Tibial artery (tissue), 4 donors: ENCODE measurements around the gene NFU1.

ENCODE experiments used
- DNase-seq, 2 donors: peaks; one replicate each; pipeline ENCODE4 v3.0.0-alpha.2; 2019
- H3K27ac ChIP-seq, 2 donors: fragments of 200-600 bp; sonication (generic) in 1 of 2; 1 replicate in 1 of 2; 2 replicates in 1 of 2; pipeline ENCODE4 v1.5.1; 2018 to 2019; ENCODE audit warnings: mild to moderate bottlenecking in 1 of 2
- H3K27me3 ChIP-seq, 2 donors: fragments of 200-600 bp; sonication (generic) in 1 of 2; one replicate each; pipeline versions ENCODE4 v1.5.1 to v1.6.0; 2016 to 2019
- H3K36me3 ChIP-seq, 3 donors: fragments of 200-600 bp; sonication (generic) in 2 of 3; one replicate each; pipeline ENCODE4 v1.5.1; 2016 to 2019; ENCODE audit warnings: mild to moderate bottlenecking in 2 of 3
- H3K4me1 ChIP-seq, 4 donors: fragments of 200-600 bp; sonication (generic) in 2 of 4; 1 replicate in 3 of 4; 2 replicates in 1 of 4; pipeline ENCODE4 v1.5.1; 2016 to 2019
- H3K4me3 ChIP-seq, 2 donors: fragments of 200-600 bp; sonication (generic) in 1 of 2; 1 replicate in 1 of 2; 2 replicates in 1 of 2; pipeline ENCODE4 v1.5.1; 2018 to 2019; ENCODE audit warnings: mild to moderate bottlenecking in 2 of 2
- H3K9me3 ChIP-seq, 3 donors: fragments of 200-600 bp; sonication (generic) in 1 of 3; one replicate each; pipeline ENCODE4 v1.5.1; 2016 to 2019
- intact Hi-C: fragments of 100-400 bp; cut with DNase I; formaldehyde crosslinking; loops from one replicate; pipeline ENCODE4 v1.15.0; 2023; ENCODE audit warnings: low total_unique reads
- TF ChIP-seq, protein P1 (sequence below), 2 experiments: fragments of 200-600 bp in 1 of 2; fragments of 450-650 bp in 1 of 2; IDR thresholded peaks; one replicate each; pipeline ENCODE4 v1.5.1; 2017 to 2019; ENCODE audit warnings: antibody characterized with exemption in 2 of 2, mild to moderate bottlenecking in 1 of 2, moderate library complexity in 1 of 2

NFU1 gene

DNA sequence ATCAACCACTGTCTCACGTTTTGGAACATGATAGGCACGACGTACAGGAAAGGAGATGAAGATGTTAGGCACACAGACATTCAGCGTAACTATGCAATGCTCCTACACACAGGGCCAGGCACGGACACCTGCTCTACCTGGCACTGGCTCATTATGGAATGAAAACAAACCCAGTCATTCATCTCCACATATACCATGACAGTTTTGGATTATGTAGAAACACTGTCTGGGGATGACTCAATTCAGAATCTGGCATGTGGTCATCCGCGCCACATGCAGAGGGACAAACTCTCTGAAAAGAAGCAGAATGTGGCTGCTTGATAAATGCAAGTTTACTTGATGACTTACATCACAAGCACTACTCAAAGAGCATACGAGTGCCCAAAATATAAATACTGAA, 29.5 kb upstream of the NFU1 start:
- peaks cover 11 to 21% (median 19%) of the 10 kb centered on the region in 3 donors for H3K36me3 ChIP-seq
- H3K27ac ChIP-seq, result no peak overlapping the region
- intact Hi-C loops, result no loop called here
- H3K9me3 ChIP-seq, result no peaks in the 10 kb centered on the region
- TF ChIP-seq, protein P1, sequence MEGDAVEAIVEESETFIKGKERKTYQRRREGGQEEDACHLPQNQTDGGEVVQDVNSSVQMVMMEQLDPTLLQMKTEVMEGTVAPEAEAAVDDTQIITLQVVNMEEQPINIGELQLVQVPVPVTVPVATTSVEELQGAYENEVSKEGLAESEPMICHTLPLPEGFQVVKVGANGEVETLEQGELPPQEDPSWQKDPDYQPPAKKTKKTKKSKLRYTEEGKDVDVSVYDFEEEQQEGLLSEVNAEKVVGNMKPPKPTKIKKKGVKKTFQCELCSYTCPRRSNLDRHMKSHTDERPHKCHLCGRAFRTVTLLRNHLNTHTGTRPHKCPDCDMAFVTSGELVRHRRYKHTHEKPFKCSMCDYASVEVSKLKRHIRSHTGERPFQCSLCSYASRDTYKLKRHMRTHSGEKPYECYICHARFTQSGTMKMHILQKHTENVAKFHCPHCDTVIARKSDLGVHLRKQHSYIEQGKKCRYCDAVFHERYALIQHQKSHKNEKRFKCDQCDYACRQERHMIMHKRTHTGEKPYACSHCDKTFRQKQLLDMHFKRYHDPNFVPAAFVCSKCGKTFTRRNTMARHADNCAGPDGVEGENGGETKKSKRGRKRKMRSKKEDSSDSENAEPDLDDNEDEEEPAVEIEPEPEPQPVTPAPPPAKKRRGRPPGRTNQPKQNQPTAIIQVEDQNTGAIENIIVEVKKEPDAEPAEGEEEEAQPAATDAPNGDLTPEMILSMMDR (IDR thresholded peaks at IDR 0.05), result no peak
- no peak for DNase-seq
- H3K4me3 ChIP-seq, result no peak overlapping the region
- no peaks in the 10 kb centered on the region for H3K27me3 ChIP-seq
- no peaks in the 10 kb centered on the region for H3K4me1 ChIP-seq

GRCh38 chr2:69465513-69466456, 28.6 kb upstream of the NFU1 start:
- peak; percentile 33 to 65 for DNase-seq
- Histone ChIP-seq H3K27ac (no peak overlapping the region), H3K4me1 (no peaks in the 10 kb centered on the region)

GRCh38 chr2:69464575-69464974, 27.3 kb upstream of the NFU1 start:
- H3K27me3 ChIP-seq, result no peaks in the 10 kb centered on the region
- H3K4me1 ChIP-seq, result no peaks in the 10 kb centered on the region
- H3K27ac ChIP-seq, result no peak overlapping the region
- no peaks in the 10 kb centered on the region for H3K9me3 ChIP-seq
- DNase-seq, result peak in 1 of 2 donors; percentile 27
- no peak overlapping the region for H3K4me3 ChIP-seq
- TF ChIP-seq, protein P1 (IDR thresholded peaks at IDR 0.05), result no peak
- intact Hi-C loops, result no loop called here
- peaks cover 11 to 21% (median 19%) of the 10 kb centered on the region in 3 donors for H3K36me3 ChIP-seq

More at GRCh38 chr2:69465513-69466456, 28.6 kb upstream of the NFU1 start:
- Histone ChIP-seq H3K9me3 (no peaks in the 10 kb centered on the region), H3K27me3 (no peaks in the 10 kb centered on the region), H3K36me3 (peaks cover 11 to 21% (median 19%) of the 10 kb centered on the region in 3 donors), H3K4me3 (no peak overlapping the region)
- TF ChIP-seq, protein P1 (IDR thresholded peaks at IDR 0.05), result no peak
- intact Hi-C loops, result no loop called here

DNA sequence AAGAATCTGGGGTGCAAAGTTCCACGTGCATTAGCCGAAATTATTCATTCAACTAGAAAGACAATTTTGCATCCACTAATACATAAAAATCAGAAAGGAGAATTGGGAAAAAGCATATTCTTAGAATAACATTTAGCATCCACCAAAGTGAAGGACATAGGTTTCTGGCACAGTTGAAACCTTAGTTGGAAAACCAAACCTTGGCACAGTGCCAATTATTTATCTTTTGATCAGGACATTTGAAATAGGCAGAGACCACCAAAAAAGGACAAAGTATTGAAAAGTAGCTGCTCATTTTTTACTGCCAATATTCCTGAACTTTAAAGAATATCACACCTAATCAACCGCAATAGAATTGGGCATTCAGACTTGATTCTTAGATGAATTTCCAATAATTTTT, 25.5 kb upstream of the NFU1 start:
- H3K9me3 ChIP-seq, result no peaks in the 10 kb centered on the region
- intact Hi-C loops, result loop anchor here (1.0 kb wide), 1 partner anchor 8 kb away; no protein-coding TSS in a partner anchor
- no peaks in the 10 kb centered on the region for H3K27me3 ChIP-seq
- no peak overlapping the region for H3K27ac ChIP-seq
- no peaks in the 10 kb centered on the region for H3K4me1 ChIP-seq
- TF ChIP-seq, protein P1 (IDR thresholded peaks at IDR 0.05), result no peak
- DNase-seq, result no peak
- H3K4me3 ChIP-seq, result no peak overlapping the region
- peaks cover 11 to 21% (median 19%) of the 10 kb centered on the region in 3 donors for H3K36me3 ChIP-seq

- TF ChIP-seq, protein P1 (IDR thresholded peaks at IDR 0.05), result no peak
Observed at GRCh38 chr2:69461404-69461803, 24.2 kb upstream of the NFU1 start.

More at GRCh38 chr2:69461404-69461803, 24.2 kb upstream of the NFU1 start:
- intact Hi-C loops, result no loop called here
- H3K4me1 ChIP-seq, result no peaks in the 10 kb centered on the region
- DNase-seq, result no peak
- no peaks in the 10 kb centered on the region for H3K27me3 ChIP-seq
- no peaks in the 10 kb centered on the region for H3K9me3 ChIP-seq
- H3K27ac ChIP-seq, result no peak overlapping the region
- peaks cover 11 to 19% (median 19%) of the 10 kb centered on the region in 3 donors for H3K36me3 ChIP-seq
- H3K4me3 ChIP-seq, result no peak overlapping the region
